Mesenchymal stem cell (in vitro differentiated cells and primary cell): Measurements from ENCODE around the gene OR2AJ1.

Experiments
- DNase-seq: peaks from one replicate; pipeline ENCODE4 v3.0.0-alpha.2; 2013
- H2AFZ ChIP-seq: one replicate; pipeline ENCODE4 v1.6.1; 2013; ENCODE audit warnings: low read depth, mild to moderate bottlenecking, control low read depth, inconsistent platforms, low read length, moderate library complexity
- H2AK5ac ChIP-seq: 2 replicates; pipeline ENCODE4 v1.6.1; 2013; ENCODE audit warnings: low read length, moderate library complexity, mild to moderate bottlenecking, inconsistent platforms; ENCODE audit not compliant: severe bottlenecking
- H2BK120ac ChIP-seq: one replicate; pipeline ENCODE4 v1.6.1; 2013; ENCODE audit warnings: low read depth, mild to moderate bottlenecking, inconsistent platforms, low read length, moderate library complexity
- H2BK12ac ChIP-seq, 2 experiments: one replicate each; pipeline ENCODE4 v1.6.1; 2013; ENCODE audit warnings: inconsistent platforms in 2 of 2, low read length in 2 of 2, mild to moderate bottlenecking in 2 of 2, moderate library complexity in 2 of 2, control low read depth in 1 of 2
- H2BK15ac ChIP-seq: one replicate; pipeline ENCODE4 v1.6.1; 2013; ENCODE audit warnings: mild to moderate bottlenecking, low read depth, inconsistent platforms; ENCODE audit not compliant: poor library complexity, severe bottlenecking
- H2BK5ac ChIP-seq: 2 replicates; pipeline ENCODE4 v1.6.1; 2013; ENCODE audit warnings: low read depth, mild to moderate bottlenecking, low read length, control low read depth, inconsistent platforms; ENCODE audit not compliant: poor library complexity, severe bottlenecking
- H3K14ac ChIP-seq, 2 experiments: one replicate each; pipeline ENCODE4 v1.6.1; 2013; ENCODE audit warnings: inconsistent platforms in 2 of 2, low read length in 2 of 2, control low read depth in 1 of 2, mild to moderate bottlenecking in 1 of 2, moderate library complexity in 1 of 2
- H3K18ac ChIP-seq, 2 experiments: one replicate each; pipeline ENCODE4 v1.6.1; 2013; ENCODE audit warnings: inconsistent platforms in 2 of 2, low read length in 2 of 2, control low read depth in 1 of 2, low read depth in 1 of 2, mild to moderate bottlenecking in 1 of 2
- H3K23ac ChIP-seq, 2 experiments: one replicate each; pipeline ENCODE4 v1.6.1; 2013; ENCODE audit warnings: inconsistent platforms in 2 of 2, low read length in 2 of 2, mild to moderate bottlenecking in 2 of 2, moderate library complexity in 2 of 2, control low read depth in 1 of 2
- H3K27ac ChIP-seq: 2 replicates; pipeline ENCODE4 v1.5.1; 2013; ENCODE audit warnings: mild to moderate bottlenecking, moderate library complexity, low read length, control low read depth, inconsistent platforms; ENCODE audit not compliant: poor library complexity, severe bottlenecking
- H3K27me3 ChIP-seq, 2 experiments: 2 replicates each; pipeline versions ENCODE4 v1.6.1 to v1.7.0; 2013; ENCODE audit warnings: low read length in 2 of 2, mild to moderate bottlenecking in 2 of 2, moderate library complexity in 2 of 2, control low read depth in 1 of 2, inconsistent platforms in 1 of 2; ENCODE audit not compliant: control insufficient read depth in 1 of 2, insufficient read depth in 1 of 2
- H3K36me3 ChIP-seq, 2 experiments: 2 replicates each; pipeline versions ENCODE4 v1.6.1 to v1.7.0; 2013; ENCODE audit warnings: low read length in 2 of 2, control low read depth in 1 of 2, inconsistent platforms in 1 of 2, low read depth in 1 of 2, mild to moderate bottlenecking in 1 of 2; ENCODE audit not compliant: insufficient read depth in 2 of 2, control insufficient read depth in 1 of 2
- H3K4ac ChIP-seq, 2 experiments: one replicate each; pipeline ENCODE4 v1.6.1; 2013; ENCODE audit warnings: inconsistent platforms in 2 of 2, low read length in 2 of 2, mild to moderate bottlenecking in 2 of 2, moderate library complexity in 2 of 2, control low read depth in 1 of 2, low read depth in 1 of 2
- H3K4me1 ChIP-seq: 2 replicates; pipeline ENCODE4 v1.6.1; 2013; ENCODE audit warnings: low read depth, low read length, control low read depth; ENCODE audit not compliant: control insufficient read depth, insufficient read depth
- H3K4me2 ChIP-seq: 2 replicates; pipeline ENCODE4 v1.6.1; 2013; ENCODE audit warnings: low read length, mild to moderate bottlenecking, inconsistent platforms; ENCODE audit not compliant: poor library complexity, severe bottlenecking
- H3K4me3 ChIP-seq, 2 experiments: 2 replicates each; pipeline versions ENCODE4 v1.5.1 to v1.7.0; 2013; ENCODE audit warnings: low read length in 2 of 2, mild to moderate bottlenecking in 2 of 2, control low read depth in 1 of 2, low read depth in 1 of 2; ENCODE audit not compliant: insufficient read depth in 1 of 2
- H3K79me1 ChIP-seq: replicated peaks from 2 replicates; pipeline ENCODE4 v1.6.1; 2013; ENCODE audit warnings: mild to moderate bottlenecking, control low read depth, low read length, inconsistent platforms; ENCODE audit not compliant: poor library complexity, severe bottlenecking
- H3K9ac ChIP-seq: 2 replicates; pipeline ENCODE4 v1.7.0; 2013; ENCODE audit warnings: mild to moderate bottlenecking, low read length, moderate library complexity
- H3K9me3 ChIP-seq: 2 replicates; pipeline ENCODE4 v1.7.0; 2013; ENCODE audit warnings: mild to moderate bottlenecking, low read length; ENCODE audit not compliant: control insufficient read depth
- H4K8ac ChIP-seq: one replicate; pipeline ENCODE4 v1.6.1; 2013; ENCODE audit warnings: inconsistent platforms, mild to moderate bottlenecking, low read length, moderate library complexity
- H4K91ac ChIP-seq: one replicate; pipeline ENCODE4 v1.6.1; 2013; ENCODE audit warnings: mild to moderate bottlenecking, low read length, inconsistent platforms
- WGBS: methylation state at CpG from one replicate; pipeline ENCODE4 v1.1.7; 2013; ENCODE audit warnings: mixed read lengths; 5-methylcytosine and 5-hydroxymethylcytosine counted together

Gene OR2AJ1

GRCh38 chr1:247919952-247920351, 4.7 kb upstream of the OR2AJ1 start, which contains the start of gene OR2T8:
TSS of gene OR2T8 (plus strand) at chr1:247920252. CDS start at chr1:247921018, 766 bp downstream.
- Histone ChIP-seq H2AK5ac (no peak within 1 kb of the TSS), H2BK120ac (no peak within 1 kb of the TSS), H3K14ac (no peak within 1 kb of the TSS), H3K79me1 (no peaks in the 10 kb centered on the region), H3K9ac (no peak within 1 kb of the TSS), H3K18ac (no peak within 1 kb of the TSS), H3K27me3 (no peaks in the 10 kb centered on the region), H3K23ac (no peak within 1 kb of the TSS), H3K4ac (no peak within 1 kb of the TSS), H3K36me3 (no peaks in the 10 kb centered on the region), H2AFZ (no peak within 1 kb of the TSS), H4K8ac (no peak within 1 kb of the TSS), H3K4me1 (no peaks in the 10 kb centered on the region), H3K27ac (no peak within 1 kb of the TSS), H3K4me3 (no peak within 1 kb of the TSS), H2BK12ac (no peak within 1 kb of the TSS), H2BK15ac (no peak within 1 kb of the TSS), H4K91ac (no peak within 1 kb of the TSS), H3K9me3 (peaks cover 8% of the 10 kb centered on the region), H3K4me2 (no peak within 1 kb of the TSS), H2BK5ac (no peak within 1 kb of the TSS)
- DNase-seq = no peak
- no CpG with 5 or more reads among the region's 2 CpGs for WGBS

- H3K9me3 ChIP-seq = peaks cover 9% of the 10 kb centered on the region
- H3K27me3 ChIP-seq = no peaks in the 10 kb centered on the region
- no peak overlapping the region for H3K27ac ChIP-seq
- H3K36me3 ChIP-seq = no peaks in the 10 kb centered on the region
- no peak overlapping the region for H2AFZ ChIP-seq
- H3K14ac ChIP-seq = no peak overlapping the region
- no peak overlapping the region for H2BK120ac ChIP-seq
- no peaks in the 10 kb centered on the region for H3K4me1 ChIP-seq
- no peak overlapping the region for H3K4me3 ChIP-seq
- H3K9ac ChIP-seq = no peak overlapping the region
- H4K8ac ChIP-seq = no peak overlapping the region
- H3K4me2 ChIP-seq = no peak overlapping the region
- no peaks in the 10 kb centered on the region for H3K79me1 ChIP-seq
- no peak overlapping the region for H3K4ac ChIP-seq
- 43% methylated on average over 1 of the region's 3 CpGs for WGBS
- H2BK12ac ChIP-seq = no peak overlapping the region
- no peak overlapping the region for H3K23ac ChIP-seq
- H2BK5ac ChIP-seq = no peak overlapping the region
- no peak overlapping the region for H2AK5ac ChIP-seq
- no peak overlapping the region for H4K91ac ChIP-seq
- no peak overlapping the region for H2BK15ac ChIP-seq
- no peak for DNase-seq
- no peak overlapping the region for H3K18ac ChIP-seq
These were observed 748 bp upstream of the OR2AJ1 start for GRCh38 chr1:247923941-247924340.

- H3K4me3 ChIP-seq = no peak overlapping the region
- no peaks in the 10 kb centered on the region for H3K79me1 ChIP-seq
- H3K9me3 ChIP-seq = peaks cover 12% of the 10 kb centered on the region
- no peak overlapping the region for H3K23ac ChIP-seq
- H3K4me2 ChIP-seq = no peak overlapping the region
- no peak overlapping the region for H2BK5ac ChIP-seq
- no peaks in the 10 kb centered on the region for H3K27me3 ChIP-seq
- H3K14ac ChIP-seq = no peak overlapping the region
- no peaks in the 10 kb centered on the region for H3K4me1 ChIP-seq
- no peak overlapping the region for H3K27ac ChIP-seq
- no peak overlapping the region for H2AK5ac ChIP-seq
- no peak overlapping the region for H3K4ac ChIP-seq
- H3K9ac ChIP-seq = no peak overlapping the region
- H2BK12ac ChIP-seq = no peak overlapping the region
- no peak overlapping the region for H2BK15ac ChIP-seq
- no peak overlapping the region for H4K8ac ChIP-seq
- DNase-seq = no peak
- no peak overlapping the region for H4K91ac ChIP-seq
- no peak overlapping the region for H2BK120ac ChIP-seq
- WGBS = 92% methylated on average over 8 of the region's 8 CpGs
- no peak overlapping the region for H3K18ac ChIP-seq
- H3K36me3 ChIP-seq = no peaks in the 10 kb centered on the region
- H2AFZ ChIP-seq = no peak overlapping the region
These were observed 9.3 kb downstream of the OR2AJ1 start for GRCh38 chr1:247933989-247934388.

- Histone ChIP-seq H3K14ac (no peak overlapping the region), H3K9ac (no peak overlapping the region), H4K91ac (no peak overlapping the region), H2BK12ac (no peak overlapping the region), H2BK120ac (no peak overlapping the region), H3K9me3 (peaks cover 13% of the 10 kb centered on the region), H4K8ac (no peak overlapping the region), H3K4me1 (no peaks in the 10 kb centered on the region), H2AFZ (no peak overlapping the region), H2BK5ac (no peak overlapping the region), H3K27ac (no peak overlapping the region), H3K4me3 (no peak overlapping the region), H3K36me3 (no peaks in the 10 kb centered on the region), H3K23ac (no peak overlapping the region), H3K27me3 (no peaks in the 10 kb centered on the region), H3K4ac (no peak overlapping the region), H2AK5ac (no peak overlapping the region), H3K79me1 (no peaks in the 10 kb centered on the region), H3K4me2 (no peak overlapping the region), H2BK15ac (no peak overlapping the region), H3K18ac (no peak overlapping the region)
- WGBS = 81% methylated on average over 9 of the region's 9 CpGs
- DNase-seq = no peak
These were observed 11.1 kb downstream of the OR2AJ1 start for GRCh38 chr1:247935781-247936180.
